HEK293T (cell line): Measurements from ENCODE around the gene GLRA3.

Source experiments
- ARNT ChIP-seq: fragments of 450-650 bp; IDR thresholded peaks from 2 replicates; pipeline ENCODE4 v1.6.1; 2017; ENCODE audit warnings: mild to moderate bottlenecking
- BHLHE40 ChIP-seq: fragments of 450-650 bp; IDR thresholded peaks from 2 replicates; pipeline ENCODE4 v1.6.1; 2016; ENCODE audit warnings: mild to moderate bottlenecking, moderate library complexity, borderline replicate concordance
- FOXA1 ChIP-seq: fragments of 450-650 bp; IDR thresholded peaks from 2 replicates; pipeline ENCODE4 v1.6.1; 2016; ENCODE audit warnings: mild to moderate bottlenecking
- FOXK2 ChIP-seq: fragments of 450-650 bp; IDR thresholded peaks from 2 replicates; pipeline ENCODE4 v1.6.1; 2016; ENCODE audit warnings: mild to moderate bottlenecking
- FOXM1 ChIP-seq: fragments of 450-650 bp; IDR thresholded peaks from 2 replicates; pipeline ENCODE4 v1.6.1; 2017; ENCODE audit warnings: mild to moderate bottlenecking, borderline replicate concordance
- HDGF ChIP-seq: fragments of 450-650 bp; IDR thresholded peaks from 2 replicates; pipeline ENCODE4 v1.6.1; 2017; ENCODE audit warnings: antibody characterized with exemption, borderline replicate concordance
- L3MBTL2 ChIP-seq: fragments of 450-650 bp; conservative IDR thresholded peaks from 2 replicates; pipeline ENCODE4 v1.6.1; 2016; ENCODE audit warnings: mild to moderate bottlenecking
- LEF1 ChIP-seq: fragments of 450-650 bp; IDR thresholded peaks from 2 replicates; pipeline ENCODE4 v1.6.1; 2017; ENCODE audit warnings: mild to moderate bottlenecking, borderline replicate concordance
- NFRKB ChIP-seq: fragments of 450-650 bp; IDR thresholded peaks from 2 replicates; pipeline ENCODE4 v1.6.1; 2016; ENCODE audit warnings: mild to moderate bottlenecking, moderate library complexity
- SP1 ChIP-seq: fragments of 450-650 bp; IDR thresholded peaks from 2 replicates; pipeline ENCODE4 v1.6.1; 2017
- TARDBP ChIP-seq: fragments of 450-650 bp; IDR thresholded peaks from 2 replicates; pipeline ENCODE4 v1.6.1; 2016
- ZNF384 ChIP-seq: fragments of 450-650 bp; IDR thresholded peaks from 2 replicates; pipeline ENCODE4 v1.6.1; 2016
- TF ChIP-seq, protein P1 (sequence below): fragments of 450-650 bp; IDR thresholded peaks from 2 replicates; pipeline ENCODE4 v1.6.1; 2016

DNA sequence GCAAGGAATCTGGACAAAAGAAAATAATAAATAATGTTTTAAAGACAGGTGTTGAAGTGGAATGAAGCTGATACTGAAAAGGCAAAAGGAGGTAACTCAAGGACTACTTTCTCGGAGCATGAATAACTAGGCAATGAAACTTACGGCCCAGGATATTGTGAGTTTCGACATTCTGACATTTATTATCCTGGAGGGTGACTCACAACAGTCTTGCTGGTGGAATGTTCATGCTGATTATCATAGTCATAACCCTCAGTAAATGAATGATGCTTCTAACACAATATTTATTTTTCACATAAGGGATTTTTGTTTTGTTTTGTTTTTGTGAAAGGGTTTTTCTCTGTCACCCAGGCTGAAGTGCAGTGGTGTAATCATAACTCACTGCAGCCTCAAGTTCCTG, 159.8 kb downstream of the GLRA3 start:
- no peak for TF ChIP-seq BHLHE40
- no peak for TF ChIP-seq L3MBTL2
- TF ChIP-seq ZNF384, result no peak
- no peak for TF ChIP-seq NFRKB
- TF ChIP-seq HDGF, result no peak
- TF ChIP-seq FOXK2, result no peak
- no peak for TF ChIP-seq LEF1
- TF ChIP-seq TARDBP, result no peak
- TF ChIP-seq, protein P1, sequence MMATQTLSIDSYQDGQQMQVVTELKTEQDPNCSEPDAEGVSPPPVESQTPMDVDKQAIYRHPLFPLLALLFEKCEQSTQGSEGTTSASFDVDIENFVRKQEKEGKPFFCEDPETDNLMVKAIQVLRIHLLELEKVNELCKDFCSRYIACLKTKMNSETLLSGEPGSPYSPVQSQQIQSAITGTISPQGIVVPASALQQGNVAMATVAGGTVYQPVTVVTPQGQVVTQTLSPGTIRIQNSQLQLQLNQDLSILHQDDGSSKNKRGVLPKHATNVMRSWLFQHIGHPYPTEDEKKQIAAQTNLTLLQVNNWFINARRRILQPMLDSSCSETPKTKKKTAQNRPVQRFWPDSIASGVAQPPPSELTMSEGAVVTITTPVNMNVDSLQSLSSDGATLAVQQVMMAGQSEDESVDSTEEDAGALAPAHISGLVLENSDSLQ, result no peak
- no peak for TF ChIP-seq SP1
- TF ChIP-seq ARNT, result no peak
- no peak for TF ChIP-seq FOXA1
- no peak for TF ChIP-seq FOXM1
